ENCODE measurements around the gene ZNF154. TPM values are rescaled to one million over a fixed set of nuclear protein-coding genes. Genes with fewer than 3 reads are reported as not detected.

ZNF154 gene
- total and polyA plus RNA-seq, 2 of the 4 experiments (the other 2 are of a cell fraction): 2.2 to 2.9 TPM

DNA sequence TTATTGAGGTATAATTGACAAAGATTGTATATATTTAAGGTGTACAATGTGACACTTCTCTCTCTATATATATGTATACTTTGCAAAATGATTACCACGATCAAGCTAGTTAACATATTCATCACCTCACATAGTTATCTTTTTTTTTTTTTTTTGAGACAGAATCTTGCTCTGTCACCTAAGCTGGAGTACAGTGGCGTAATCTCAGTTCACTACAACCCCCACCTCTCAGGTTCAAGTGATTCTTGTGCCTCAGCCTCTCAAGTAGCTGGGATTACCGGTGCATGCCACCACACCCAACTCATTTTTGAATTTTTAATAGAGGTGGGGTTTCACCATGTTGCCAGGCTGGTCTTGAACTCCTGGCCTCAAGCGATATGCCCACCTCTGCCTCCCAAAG is 36.5 kb downstream of the ZNF154 start:
- ChIA-PET POLR2A (ENCODE audit: unreplicated experiment) (no interaction called here), CTCF (interaction anchor here (0.6 kb wide), 1 partner anchor 9 kb away, joined by 5 read pairs; the partner anchor contains the start of gene ZNF551)
- Histone ChIP-seq H2AK5ac (ENCODE audit: low read depth, low read length) (no peak overlapping the region), H3K4me2 (ENCODE audit: low read depth, low read length) (no peak overlapping the region), H3K14ac (replicated peaks; ENCODE audit: low read depth, low read length) (no peak overlapping the region), H4K8ac (ENCODE audit: low read depth in 2 of 2, low read length in 2 of 2) (no peak overlapping the region), H4K91ac (ENCODE audit: insufficient read depth, low read depth, low read length) (no peak overlapping the region), H3K4ac (ENCODE audit: low read depth, low read length) (no peak overlapping the region), H3K9me1 (ENCODE audit: insufficient read depth, low read length) (no peaks in the 10 kb centered on the region), H3K4me1 (ENCODE audit: control insufficient read depth, insufficient read depth, low read length) (no peaks in the 10 kb centered on the region), H2BK5ac (ENCODE audit: low read depth, low read length, poor library complexity, severe bottlenecking) (no peak overlapping the region), H3K27me3 (ENCODE audit: control insufficient read depth, insufficient read depth, low read length) (no peaks in the 10 kb centered on the region; the same call in 1 of the 2 replicates), H3K4me3 (ENCODE audit: insufficient read depth, low read depth, low read length) (no peak overlapping the region), H3K79me1 (ENCODE audit: low read depth in 1 of 2, low read length in 2 of 2) (no peaks in the 10 kb centered on the region), H3K9me3 (ENCODE audit: control insufficient read depth, insufficient read depth, low read length) (no peaks in the 10 kb centered on the region), H4K5ac (ENCODE audit: low read depth, low read length) (no peak overlapping the region), H2AFZ (replicated peaks; ENCODE audit: low read length, poor library complexity) (no peak overlapping the region), H2BK120ac (ENCODE audit: low read depth, low read length) (no peak overlapping the region), H3K18ac (ENCODE audit: low read depth, low read length) (no peak overlapping the region), H2BK20ac (ENCODE audit: low read depth, low read length) (no peak overlapping the region), H3K36me3 (ENCODE audit: control insufficient read depth, insufficient read depth, low read length) (no peaks in the 10 kb centered on the region), H2AK9ac (replicated peaks; ENCODE audit: low read depth, low read length, poor library complexity) (no peak overlapping the region), H3K56ac (ENCODE audit: extremely low read depth, insufficient read depth, low read length) (no peak overlapping the region), H3K23ac (ENCODE audit: low read depth, low read length) (no peak overlapping the region), H2BK15ac (ENCODE audit: low read depth, low read length) (no peak overlapping the region), H3K27ac (ENCODE audit: insufficient read depth, low read length) (no peak overlapping the region), H3K9ac (ENCODE audit: low read depth, low read length) (no peak overlapping the region), H4K20me1 (ENCODE audit: insufficient read depth, low read length) (no peaks in the 10 kb centered on the region)
- dilution Hi-C loops (cut with HindIII; ENCODE audit: low sequenced_read_pairs, unreplicated experiment): no loop called here
- no TSS peak for BruUV-seq (replicated peaks)
- in situ Hi-C loops (cut with MboI; ENCODE audit: low sequenced_read_pairs): no loop called here
- no CpG with 5 or more reads among the region's 4 CpGs for WGBS, 2 experiments (ENCODE audit: extremely low coverage in 2 of 2, insufficient read length in 1 of 2)
- intact Hi-C loops (cut with micrococcal nuclease): no loop called here
- DNase-seq (no peak), ATAC-seq (ENCODE audit: low read depth) (no peak)
- TF ChIP-seq CTCF (conservative IDR thresholded peaks at IDR 0.05; ENCODE audit: low read depth, low read length): no peak
- TF ChIP-seq FOS (IDR thresholded peaks at IDR 0.05; ENCODE audit: low read depth, low read length): no peak
- TF ChIP-seq CEBPB (IDR thresholded peaks at IDR 0.05; ENCODE audit: low read depth, low read length): no peak
- TF ChIP-seq MAFK (IDR thresholded peaks at IDR 0.05; ENCODE audit: low read depth, low read length): no peak
